Neural progenitor cell (in vitro differentiated cells): ENCODE data around the gene SMIM35.

Experiments
- EZH2 ChIP-seq: fragments of 200-600 bp; sonication (generic); IDR thresholded peaks from 2 replicates; pipeline ENCODE4 v1.6.1; 2017; ENCODE audit warnings: antibody characterized with exemption, mild to moderate bottlenecking, moderate library complexity
- EZH2phosphoT487 ChIP-seq: fragments of 200-600 bp; sonication (generic); IDR thresholded peaks from 2 replicates; pipeline ENCODE4 v1.6.1; 2017; ENCODE audit warnings: antibody characterized with exemption
- TF ChIP-seq, protein P1 (sequence below): fragments of 200-600 bp; sonication (generic); IDR thresholded peaks from 2 replicates; pipeline ENCODE4 v1.5.1; 2017; ENCODE audit warnings: antibody characterized with exemption, mild to moderate bottlenecking

DNA sequence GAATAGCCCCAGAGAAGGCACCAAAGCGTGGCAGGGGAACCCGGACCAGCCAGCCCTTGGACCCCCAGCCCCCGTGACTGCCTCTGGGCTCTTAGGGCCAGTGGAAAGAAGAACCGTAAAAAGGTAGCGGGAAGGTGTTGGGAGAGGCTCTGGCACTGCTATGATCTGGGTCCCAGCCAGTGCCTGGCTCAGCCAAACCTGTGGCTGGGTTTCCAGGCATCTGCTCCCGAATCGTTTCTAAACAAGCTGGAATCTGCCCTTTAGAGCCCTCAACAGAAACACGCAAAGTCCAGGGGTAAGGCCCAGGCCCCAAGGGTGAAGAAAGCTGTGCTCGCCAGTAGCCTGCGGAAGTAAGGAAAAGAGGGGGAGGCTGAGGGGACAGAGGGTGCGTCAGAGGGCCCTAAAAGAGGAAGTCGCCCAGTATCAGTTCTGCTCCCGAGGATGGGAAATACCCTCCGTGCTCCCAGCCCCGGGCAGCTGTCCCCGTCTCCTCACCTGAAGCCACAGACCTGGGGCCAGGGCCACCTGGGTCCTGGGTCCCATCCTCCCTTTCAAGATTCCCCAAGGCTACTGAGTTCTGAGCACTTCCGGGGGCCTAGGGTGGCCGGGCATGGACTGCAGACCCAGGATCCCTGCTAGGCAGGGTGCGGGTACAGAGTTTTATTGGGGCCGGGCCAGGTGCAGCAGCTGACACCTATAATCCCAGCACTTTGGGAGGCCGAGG, 75.9 kb downstream of the SMIM35 start:
- TF ChIP-seq, protein P1, sequence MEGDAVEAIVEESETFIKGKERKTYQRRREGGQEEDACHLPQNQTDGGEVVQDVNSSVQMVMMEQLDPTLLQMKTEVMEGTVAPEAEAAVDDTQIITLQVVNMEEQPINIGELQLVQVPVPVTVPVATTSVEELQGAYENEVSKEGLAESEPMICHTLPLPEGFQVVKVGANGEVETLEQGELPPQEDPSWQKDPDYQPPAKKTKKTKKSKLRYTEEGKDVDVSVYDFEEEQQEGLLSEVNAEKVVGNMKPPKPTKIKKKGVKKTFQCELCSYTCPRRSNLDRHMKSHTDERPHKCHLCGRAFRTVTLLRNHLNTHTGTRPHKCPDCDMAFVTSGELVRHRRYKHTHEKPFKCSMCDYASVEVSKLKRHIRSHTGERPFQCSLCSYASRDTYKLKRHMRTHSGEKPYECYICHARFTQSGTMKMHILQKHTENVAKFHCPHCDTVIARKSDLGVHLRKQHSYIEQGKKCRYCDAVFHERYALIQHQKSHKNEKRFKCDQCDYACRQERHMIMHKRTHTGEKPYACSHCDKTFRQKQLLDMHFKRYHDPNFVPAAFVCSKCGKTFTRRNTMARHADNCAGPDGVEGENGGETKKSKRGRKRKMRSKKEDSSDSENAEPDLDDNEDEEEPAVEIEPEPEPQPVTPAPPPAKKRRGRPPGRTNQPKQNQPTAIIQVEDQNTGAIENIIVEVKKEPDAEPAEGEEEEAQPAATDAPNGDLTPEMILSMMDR = no peak
- TF ChIP-seq EZH2phosphoT487 (no peak), EZH2 (no peak)
